Tibial nerve (tissue), 4 donors: Measurements from ENCODE around the gene MAP1A.

ENCODE experiments used
- EP300 ChIP-seq, 2 donors: sonication (generic); formaldehyde crosslinking; IDR thresholded peaks; one replicate each; pipeline ENCODE4 v1.6.1; 2017; ENCODE audit warnings: antibody characterized with exemption in 2 of 2, mild to moderate bottlenecking in 1 of 2
- POLR2A ChIP-seq, 2 donors: fragments of 450-650 bp; IDR thresholded peaks; one replicate each; pipeline ENCODE4 v1.6.1; 2017; ENCODE audit warnings: antibody characterized with exemption in 2 of 2, mild to moderate bottlenecking in 2 of 2, moderate library complexity in 2 of 2
- TF ChIP-seq, protein P1 (sequence below), 5 experiments: fragments of 200-600 bp in 3 of 5; fragments of 450-650 bp in 2 of 5; sonication (generic) in 3 of 5; IDR thresholded peaks; one replicate each; pipeline ENCODE4 v1.5.1; 2016 to 2019; ENCODE audit warnings: antibody characterized with exemption in 5 of 5, mild to moderate bottlenecking in 3 of 5, moderate library complexity in 2 of 5

DNA sequence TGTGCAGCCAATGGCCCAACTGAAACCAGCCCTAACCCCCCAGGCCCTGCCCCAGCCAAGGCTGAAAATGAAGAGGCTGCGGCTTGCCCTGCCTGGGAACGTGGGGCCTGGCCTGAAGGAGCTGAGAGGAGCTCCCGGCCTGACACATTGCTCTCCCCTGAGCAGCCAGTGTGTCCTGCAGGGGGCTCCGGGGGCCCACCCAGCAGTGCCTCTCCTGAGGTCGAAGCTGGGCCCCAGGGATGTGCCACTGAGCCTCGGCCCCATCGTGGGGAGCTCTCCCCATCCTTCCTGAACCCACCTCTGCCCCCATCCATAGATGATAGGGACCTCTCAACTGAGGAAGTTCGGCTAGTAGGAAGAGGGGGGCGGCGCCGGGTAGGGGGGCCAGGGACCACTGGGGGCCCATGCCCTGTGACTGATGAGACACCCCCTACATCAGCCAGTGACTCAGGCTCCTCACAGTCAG is 11.2 kb downstream of the MAP1A start:
- TF ChIP-seq, protein P1, sequence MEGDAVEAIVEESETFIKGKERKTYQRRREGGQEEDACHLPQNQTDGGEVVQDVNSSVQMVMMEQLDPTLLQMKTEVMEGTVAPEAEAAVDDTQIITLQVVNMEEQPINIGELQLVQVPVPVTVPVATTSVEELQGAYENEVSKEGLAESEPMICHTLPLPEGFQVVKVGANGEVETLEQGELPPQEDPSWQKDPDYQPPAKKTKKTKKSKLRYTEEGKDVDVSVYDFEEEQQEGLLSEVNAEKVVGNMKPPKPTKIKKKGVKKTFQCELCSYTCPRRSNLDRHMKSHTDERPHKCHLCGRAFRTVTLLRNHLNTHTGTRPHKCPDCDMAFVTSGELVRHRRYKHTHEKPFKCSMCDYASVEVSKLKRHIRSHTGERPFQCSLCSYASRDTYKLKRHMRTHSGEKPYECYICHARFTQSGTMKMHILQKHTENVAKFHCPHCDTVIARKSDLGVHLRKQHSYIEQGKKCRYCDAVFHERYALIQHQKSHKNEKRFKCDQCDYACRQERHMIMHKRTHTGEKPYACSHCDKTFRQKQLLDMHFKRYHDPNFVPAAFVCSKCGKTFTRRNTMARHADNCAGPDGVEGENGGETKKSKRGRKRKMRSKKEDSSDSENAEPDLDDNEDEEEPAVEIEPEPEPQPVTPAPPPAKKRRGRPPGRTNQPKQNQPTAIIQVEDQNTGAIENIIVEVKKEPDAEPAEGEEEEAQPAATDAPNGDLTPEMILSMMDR (IDR thresholded peaks at IDR 0.05), result no peak
- TF ChIP-seq POLR2A (IDR thresholded peaks at IDR 0.05) (no peak), EP300 (IDR thresholded peaks at IDR 0.05) (no peak)
